NCI-H187 (cell line): ENCODE results near the gene UHRF1.

Source experiments
- DNase-seq, 2 experiments: peaks; one replicate each; lab custom pipeline; 2025; lab: John Stamatoyannopoulos, UW

UHRF1 gene

DNA sequence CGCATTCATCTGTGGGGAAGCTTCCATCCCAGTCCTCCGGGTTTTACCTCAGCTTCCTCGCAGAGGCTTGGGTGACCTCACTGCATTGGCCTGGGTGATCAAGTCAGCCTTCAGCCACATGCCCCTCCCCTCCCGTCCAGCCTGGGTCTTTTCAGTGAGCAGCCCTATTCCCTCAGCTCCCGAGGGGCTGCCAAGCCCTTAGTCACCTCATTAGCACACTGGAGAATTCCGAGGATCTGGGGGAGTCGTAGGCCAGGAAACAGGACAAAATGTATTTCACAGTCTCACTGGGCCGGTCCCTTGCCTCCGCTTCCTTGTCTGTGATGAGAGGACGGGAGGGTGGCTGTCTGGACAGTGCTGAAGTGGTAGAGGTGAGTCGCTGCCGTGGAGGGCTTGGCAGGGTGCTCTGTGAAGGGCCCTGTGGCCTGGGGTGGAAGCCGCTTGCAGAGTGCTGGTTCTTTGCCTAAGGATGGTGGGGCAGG lies 79.5 kb downstream of the UHRF1 start:
- DNase-seq, result no peak

DNA sequence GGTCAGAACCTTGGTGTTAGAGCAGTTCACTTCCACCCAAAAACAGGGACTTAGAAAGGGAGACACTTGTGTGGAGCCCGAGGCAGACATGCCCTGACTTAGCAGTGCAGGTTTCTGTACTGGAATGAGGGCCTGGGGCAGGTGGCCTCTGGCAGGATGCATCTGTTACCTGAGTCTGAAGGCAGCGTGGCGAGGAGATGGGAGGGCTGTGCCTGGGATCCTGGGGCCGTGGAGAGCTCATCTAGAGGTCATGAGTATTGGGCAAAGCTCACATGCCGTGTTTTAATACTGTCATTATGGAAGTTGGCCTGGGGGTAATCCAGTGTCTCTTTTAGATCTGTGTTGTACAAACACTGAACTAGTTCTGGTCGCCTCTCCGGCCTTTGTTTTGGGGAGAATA lies 81.0 kb downstream of the UHRF1 start:
- no peak for DNase-seq

DNA sequence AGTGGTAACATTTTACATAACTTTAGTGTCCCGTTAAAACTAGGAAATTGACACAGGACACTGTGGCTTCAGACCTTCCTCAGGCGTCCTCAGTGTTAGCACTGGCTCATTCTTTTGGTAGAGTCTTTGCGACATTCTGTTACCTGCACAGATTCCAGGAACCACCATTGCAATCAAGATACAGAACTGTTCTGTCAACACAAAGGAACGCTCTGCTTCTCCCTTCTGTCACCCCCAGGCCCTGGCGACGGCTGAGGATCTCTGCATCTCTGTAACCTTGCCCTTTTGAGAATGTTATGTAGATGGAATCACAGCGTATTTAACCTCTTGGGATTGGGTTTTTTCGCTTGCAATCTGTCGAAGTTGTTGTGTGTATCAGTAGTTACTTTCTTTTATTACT lies 82.2 kb downstream of the UHRF1 start:
- DNase-seq, result no peak

DNA sequence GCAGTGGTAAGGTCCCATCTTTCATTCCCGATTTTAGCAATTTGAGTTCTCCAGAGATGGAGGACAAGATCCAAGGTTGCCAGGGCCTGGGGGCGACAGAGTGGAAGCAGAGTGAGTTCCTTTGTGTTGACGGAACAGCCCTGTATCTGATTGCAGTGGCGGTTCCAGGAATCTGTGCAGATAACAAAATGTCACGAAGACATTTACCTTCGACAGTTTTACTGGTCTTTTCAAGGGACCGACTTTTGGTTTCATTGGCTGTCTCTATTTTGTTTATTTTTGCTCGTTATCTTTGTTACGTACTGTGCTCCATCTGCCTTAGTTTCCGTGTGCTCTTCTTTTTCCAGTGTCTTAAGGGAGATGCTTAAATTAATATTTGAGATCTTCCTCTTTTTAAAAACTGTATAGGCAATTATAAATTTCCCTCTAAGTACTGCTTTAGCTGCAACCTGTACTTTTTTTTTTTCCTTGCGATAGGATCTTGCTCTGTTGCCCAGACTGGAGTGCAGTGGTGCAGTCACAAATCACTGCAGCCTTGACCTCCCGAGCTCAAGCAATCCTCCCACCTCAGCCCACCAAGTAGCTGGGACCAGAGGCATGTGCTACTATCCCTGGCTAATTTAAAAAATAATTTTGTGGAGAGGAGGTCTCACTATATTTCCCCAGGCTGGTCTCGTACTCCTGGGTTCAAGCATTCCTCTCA lies 82.8 kb downstream of the UHRF1 start:
- DNase-seq, result no peak

DNA sequence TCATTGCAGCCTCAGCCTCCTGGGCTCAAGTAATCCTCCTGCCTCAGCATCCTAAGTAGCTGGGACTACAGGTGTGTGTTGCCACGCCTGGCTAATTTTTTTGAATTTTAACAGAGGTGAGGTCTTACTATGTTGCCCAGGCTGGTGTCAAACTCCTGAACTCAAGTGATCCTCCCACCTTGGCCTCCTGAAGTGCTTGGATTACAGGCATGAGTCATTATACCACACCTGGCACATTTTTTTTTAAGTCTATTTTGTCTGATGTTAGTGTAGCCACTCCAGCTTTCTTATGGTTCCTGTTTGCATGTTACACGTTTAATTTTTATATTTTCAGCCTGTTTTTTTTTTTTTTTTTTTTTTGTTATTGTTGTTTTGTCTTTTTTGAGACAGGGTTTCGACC lies 84.4 kb downstream of the UHRF1 start:
- peak in 1 of 2 experiments; percentile 51 for DNase-seq

DNA sequence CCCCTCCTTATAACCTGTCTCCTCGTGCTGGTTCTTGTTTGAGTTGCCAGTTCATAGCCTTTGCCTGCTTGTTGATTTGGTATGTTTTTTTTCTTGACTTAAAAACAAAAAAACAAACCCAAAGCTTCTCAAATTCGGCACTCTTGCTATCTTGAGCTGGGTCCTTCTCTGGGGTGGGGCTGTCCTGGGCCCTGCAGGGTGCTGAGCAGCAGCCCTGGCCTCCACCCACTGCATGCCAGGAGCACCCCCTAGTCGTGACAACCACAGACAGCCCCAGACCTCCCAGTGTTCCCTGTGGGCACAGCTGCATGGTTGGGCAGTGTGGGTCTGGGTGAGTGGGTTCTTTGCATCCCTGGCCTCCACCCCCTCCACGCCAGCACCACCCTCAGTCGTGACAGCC lies 87.4 kb downstream of the UHRF1 start:
- DNase-seq, result no peak

DNA sequence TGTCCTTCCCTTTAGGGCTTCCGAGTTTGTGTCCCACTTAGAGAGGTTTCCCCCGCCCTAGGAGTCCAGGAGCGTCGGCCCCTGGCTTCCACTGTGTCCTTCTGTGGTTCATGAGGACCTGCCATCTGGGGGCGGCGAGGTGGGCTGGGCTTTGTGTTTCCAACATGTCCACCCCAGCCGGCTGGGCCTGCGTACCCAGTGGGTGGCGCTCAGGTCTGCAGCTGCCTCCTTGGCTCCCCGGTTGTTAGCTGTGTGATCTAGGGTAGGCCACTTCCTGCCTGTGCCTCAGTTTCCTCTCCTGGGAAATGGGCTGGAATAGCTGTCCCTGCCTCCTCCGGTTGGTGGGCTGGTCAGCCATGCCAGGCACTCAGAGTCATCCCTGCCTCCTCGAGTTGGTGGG lies 88.0 kb downstream of the UHRF1 start:
- no peak for DNase-seq

DNA sequence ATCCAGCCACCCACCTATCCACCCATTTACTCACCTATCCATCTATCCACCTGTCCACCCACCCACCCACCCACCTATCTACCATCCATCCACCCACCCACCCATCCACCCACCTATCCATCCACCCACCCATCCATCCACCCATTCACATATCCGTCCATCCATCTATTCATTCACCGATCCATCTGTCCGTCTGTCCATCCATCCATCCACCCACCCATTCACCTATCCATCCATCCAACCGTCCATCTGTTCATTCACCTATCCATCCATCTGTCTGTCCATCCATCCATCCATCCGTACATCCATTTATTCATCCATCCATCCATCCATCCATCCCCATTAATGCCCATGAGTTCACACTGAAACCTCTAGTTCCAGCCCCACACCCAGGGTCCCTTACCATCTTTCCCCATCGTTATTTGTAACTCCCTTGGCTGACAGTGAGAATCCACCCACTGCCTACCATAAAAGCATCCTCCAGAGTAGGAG lies 90.9 kb downstream of the UHRF1 start:
- DNase-seq, result no peak

DNA sequence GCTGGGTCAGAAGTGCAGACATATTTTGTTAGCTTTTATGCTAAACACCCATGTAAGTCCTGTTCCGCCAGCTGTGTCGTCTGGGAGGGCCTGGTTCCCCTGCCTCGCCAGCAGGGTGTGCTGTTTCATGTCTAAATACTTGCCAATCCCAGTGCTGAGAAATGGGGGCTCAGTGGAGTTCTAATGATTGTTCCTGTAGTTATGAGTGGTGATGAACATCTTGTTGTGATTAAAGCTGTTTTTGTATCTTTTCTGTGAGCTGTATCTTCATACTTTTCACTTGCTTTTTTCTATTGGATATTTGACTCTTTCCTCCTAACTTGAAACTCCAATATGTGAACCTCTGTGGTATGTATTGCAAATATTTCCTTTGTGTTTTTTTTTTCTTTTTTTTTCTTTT lies 92.3 kb downstream of the UHRF1 start:
- DNase-seq, result no peak

DNA sequence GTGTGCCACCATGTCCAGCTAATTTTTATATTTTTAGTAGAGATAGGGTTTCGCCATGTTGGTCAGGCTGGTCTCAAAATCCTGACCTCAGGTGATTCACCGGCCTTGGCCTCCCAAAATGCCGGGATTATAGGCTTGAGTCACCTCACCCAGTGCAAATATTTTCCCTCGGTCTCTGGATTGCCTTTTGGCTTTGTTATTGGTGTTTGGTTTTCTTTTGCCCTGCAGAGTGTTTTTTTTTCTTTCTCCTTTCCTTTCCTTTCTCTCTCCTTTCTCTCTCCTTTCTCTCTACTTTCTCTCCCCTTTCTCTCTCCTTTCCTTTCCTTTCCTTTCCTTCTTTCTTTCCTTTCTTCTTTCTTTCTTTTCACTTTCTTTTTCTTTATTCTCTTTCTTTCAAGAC lies 92.8 kb downstream of the UHRF1 start:
- no peak for DNase-seq

DNA sequence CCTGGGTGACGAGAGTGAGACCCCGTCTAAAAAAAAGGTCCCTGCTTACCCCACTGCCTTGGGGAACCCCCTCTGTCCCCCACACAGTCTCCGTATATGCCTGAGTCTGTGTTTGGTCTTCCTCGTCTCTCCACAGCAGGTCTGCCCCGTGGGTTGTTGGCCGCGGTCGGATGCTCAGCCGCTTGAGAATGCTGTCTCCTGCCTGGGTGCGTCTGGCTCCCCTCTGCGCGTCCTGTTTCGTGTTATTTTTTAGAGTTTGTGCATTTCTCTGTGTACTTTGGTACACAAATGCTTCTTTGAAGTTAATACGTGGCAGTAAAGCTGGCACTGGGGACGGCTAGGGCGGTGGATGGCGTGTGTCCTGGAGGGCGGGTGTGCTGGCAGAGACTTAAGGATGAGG lies 94.5 kb downstream of the UHRF1 start:
- no peak for DNase-seq

DNA sequence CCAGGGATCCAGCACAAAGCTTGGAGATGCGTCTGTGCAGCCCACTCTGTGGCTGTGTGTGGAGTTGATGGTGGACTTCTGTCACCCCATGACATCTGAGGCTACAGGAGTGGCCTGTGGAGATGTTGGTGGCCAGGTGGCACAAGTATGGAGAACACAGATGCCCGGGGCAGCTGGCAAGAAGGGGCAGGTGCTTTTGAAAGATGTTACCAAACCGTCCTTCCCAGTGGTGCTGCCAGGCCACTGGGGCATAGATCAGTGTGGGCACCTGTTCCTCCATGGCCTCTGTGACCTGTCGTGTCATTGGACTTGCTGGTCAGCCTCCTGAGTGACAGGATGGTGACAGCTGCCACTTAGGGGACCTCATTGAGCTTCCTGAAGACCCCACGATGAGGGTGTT lies 95.8 kb downstream of the UHRF1 start:
- DNase-seq, result no peak

DNA sequence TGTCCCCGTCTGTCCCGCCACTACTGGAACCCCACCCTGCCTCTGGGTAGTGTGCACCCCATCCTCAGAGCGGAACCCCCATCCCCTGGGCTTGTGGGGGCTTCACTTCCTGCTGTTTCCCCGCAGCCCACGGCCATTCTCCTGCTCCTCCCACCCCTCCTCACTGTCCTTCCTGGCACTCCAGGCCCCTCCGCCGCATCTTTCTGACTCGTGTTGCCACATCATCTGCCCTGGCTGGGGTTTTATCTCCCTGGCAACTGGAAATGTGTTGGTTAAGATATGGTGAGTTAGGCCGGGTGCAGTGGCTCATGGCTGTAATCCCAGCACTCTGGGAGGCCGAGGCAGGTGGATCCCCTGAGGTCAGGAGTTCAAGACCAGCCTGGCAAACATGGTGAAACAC lies 96.9 kb downstream of the UHRF1 start:
- no peak for DNase-seq

DNA sequence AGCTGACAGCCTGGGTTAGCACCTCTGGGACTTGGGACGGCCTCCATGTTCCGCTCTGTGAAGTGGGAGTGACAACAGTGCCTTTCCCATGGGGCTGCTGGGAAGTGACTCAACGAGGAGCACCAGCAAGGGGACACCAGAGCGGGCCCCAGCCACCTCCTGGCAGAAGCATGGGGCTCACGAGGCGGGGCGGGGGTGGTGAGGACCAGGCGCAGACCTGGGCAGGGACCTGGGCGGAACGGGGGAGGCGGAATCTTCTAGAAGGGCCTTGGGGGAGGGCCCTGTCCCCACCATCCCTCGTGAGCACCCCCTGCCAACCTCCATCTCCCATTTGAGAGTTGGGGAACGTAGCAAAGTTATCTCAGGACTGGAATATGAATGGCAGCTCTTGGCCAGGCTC lies 97.5 kb downstream of the UHRF1 start:
- DNase-seq, result no peak
